Heart left ventricle (tissue), 13 donors: ENCODE measurements around the gene MTF1.

ENCODE experiments used
- CTCF ChIP-seq, 12 donors: fragments of 200-600 bp; sonication (generic) in 4 of 12; IDR thresholded peaks; one replicate each; pipeline versions ENCODE4 v1.5.0 to v1.8.0; 2018 to 2022; ENCODE audit warnings: antibody characterized with exemption in 12 of 12, mild to moderate bottlenecking in 5 of 12
- POLR2A ChIP-seq, 2 donors: fragments of 450-650 bp; IDR thresholded peaks; one replicate each; pipeline ENCODE4 v1.6.1; 2017; ENCODE audit warnings: antibody characterized with exemption in 2 of 2, mild to moderate bottlenecking in 2 of 2, moderate library complexity in 2 of 2
- donor health status: ischemic (EF 13 %, LVEDD 7.1; RV severe dilation, severe dysfunction).
- donor health status: DM: no; HTN: yes; CAD: no.
- donor health status: DM: no; HTN: no; CAD: no.
- donor health status: ischemic (EF 25% LVEDD 6.9; RV normal size, moderate dysfunction).
- donor health status: ischemic (EF 25% LVEDD 5.7; RV mildly dilated, moderate dysfunction).
- donor health status: ischemic (EF 35%, LVEDD 5.7; RV mildly dilated, moderate dysfunction).
- donor health status: nonischemic (EF 11% LVEDD 7.7; RV severe dilation, severe dysfunction).
- donor health status: DM: yes; HTN: yes; CAD: no.
- donor health status: PGD.
- donor health status: ischemic (EF 29% LVEDD 5.4; RV normal size, mild dysfunction).
- donor health status: nonischemic (EF 23%, LVEDD 6.1; RV moderate dilation, normal function).

- TF ChIP-seq POLR2A (IDR thresholded peaks at IDR 0.05) = no peak
- no peak for TF ChIP-seq CTCF (IDR thresholded peaks at IDR 0.05)
Observed at GRCh38 chr1:37808369-37809319, 50.7 kb downstream of the MTF1 start.
